Right lobe of liver (tissue), 6 donors: ENCODE data around the gene HS6ST3. TPM values are rescaled to one million over a fixed set of nuclear protein-coding genes. Genes with fewer than 3 reads are reported as not detected.

Experiments used
- ATAC-seq, 4 donors: fragments of 200-7000 bp; cut with Tn5 transposase; one replicate each; pipeline ENCODE4 v1.9.1; 2020; ENCODE audit warnings: mild to moderate bottlenecking in 4 of 4, moderate library complexity in 4 of 4
- DNase-seq, 3 donors: peaks; one replicate each; pipeline ENCODE4 v3.0.0-alpha.2; 2020
- H3K27ac ChIP-seq, 3 donors: fragments of 200-600 bp; one replicate each; pipeline ENCODE4 v1.8.0; 2022
- H3K27me3 ChIP-seq, 2 donors: fragments of 200-600 bp; one replicate each; pipeline ENCODE4 v1.8.0; 2022
- H3K36me3 ChIP-seq, 4 donors: fragments of 200-600 bp; sonication (generic) in 1 of 4; one replicate each; pipeline versions ENCODE4 v1.5.1 to v1.8.0; 2017 to 2022; ENCODE audit warnings: control low read depth in 1 of 4
- H3K4me1 ChIP-seq, 4 donors: fragments of 200-600 bp; sonication (generic) in 1 of 4; one replicate each; pipeline versions ENCODE4 v1.5.1 to v1.8.0; 2017 to 2022; ENCODE audit warnings: control low read depth in 1 of 4
- H3K4me3 ChIP-seq, 3 donors: fragments of 200-600 bp; one replicate each; pipeline ENCODE4 v1.8.0; 2022
- H3K9me3 ChIP-seq, 4 donors: fragments of 200-600 bp; sonication (generic) in 1 of 4; one replicate each; pipeline versions ENCODE4 v1.5.1 to v1.8.0; 2017 to 2022; ENCODE audit warnings: control low read depth in 1 of 4
- CTCF ChIP-seq, 4 donors: fragments of 200-600 bp in 3 of 4; fragments of 450-650 bp in 1 of 4; IDR thresholded peaks; one replicate each; pipeline versions ENCODE4 v1.5.1 to v1.8.0; 2016 to 2022; ENCODE audit warnings: antibody characterized with exemption in 4 of 4, mild to moderate bottlenecking in 2 of 4
- POLR2A ChIP-seq: fragments of 450-650 bp; IDR thresholded peaks from one replicate; pipeline ENCODE4 v1.6.1; 2017; ENCODE audit warnings: antibody characterized with exemption, mild to moderate bottlenecking
- WGBS: methylation state at CpG from one replicate; pipeline ENCODE4 v1.1.6; 2018; ENCODE audit warnings: low coverage, low lambda C conversion rate; ENCODE audit not compliant: insufficient coverage; ENCODE audit errors: missing lambda C conversion rate; 5-methylcytosine and 5-hydroxymethylcytosine counted together
- intact Hi-C, 2 donors: fragments of 100-400 bp; cut with DNase I; formaldehyde crosslinking; loops; one replicate each; pipeline versions ENCODE4 v1.11.2 to v1.14.1; 2022
- total RNA-seq, 6 experiments: library from RNA; depleted of rRNA in 2 of 6; stranded (reverse); fragments of >200 nt in 2 of 6; fragmentation: NEBNext Ultra II Directional in 3 of 6; extraction: Animal tissue kit (Norgen Biotek cat#: 25700) in 3 of 6; gene quantifications; one replicate each; pipeline versions ENCODE4 v1.1.0 to v1.2.4, GENCODE V29; 2016 to 2023
- donor health status: DM: no; HTN: yes; CAD: no.
- donor health status: DM: no; HTN: no; CAD: no.
- donor health status: DM: no; HTN: no; CAD: no.
- donor health status: DM: no; HTN: yes; CAD: no.
- donor health status: DM: no; HTN: yes; CAD: no.

HS6ST3 gene
- total RNA-seq, 6 experiments from 2014 or later, result not detected

- Histone ChIP-seq H3K27me3 (no peaks in the 10 kb centered on the region), H3K4me1 (no peaks in the 10 kb centered on the region), H3K36me3 (no peaks in the 10 kb centered on the region), H3K27ac (no peak overlapping the region), H3K9me3 (no peaks in the 10 kb centered on the region), H3K4me3 (no peak overlapping the region)
- WGBS, result 71% methylated on average over 4 of the region's 8 CpGs
- TF ChIP-seq CTCF (IDR thresholded peaks at IDR 0.05), result no peak
- TF ChIP-seq POLR2A, result no peak
- ATAC-seq (no peak), DNase-seq (no peak)
- intact Hi-C loops, result no loop called here
Observed at GRCh38 chr13:96646515-96647211, 556.8 kb downstream of the HS6ST3 start.

GRCh38 chr13:96650301-96650886 lies 560.5 kb downstream of the HS6ST3 start:
- ATAC-seq, result no peak
- Histone ChIP-seq H3K4me1 (no peaks in the 10 kb centered on the region), H3K27ac (no peak overlapping the region), H3K9me3 (no peaks in the 10 kb centered on the region), H3K27me3 (no peaks in the 10 kb centered on the region), H3K36me3 (no peaks in the 10 kb centered on the region), H3K4me3 (no peak overlapping the region)
- 57% methylated on average over 3 of the region's 3 CpGs for WGBS
- no peak for TF ChIP-seq CTCF (IDR thresholded peaks at IDR 0.05)
- TF ChIP-seq POLR2A, result no peak
- no peak for DNase-seq
- intact Hi-C loops, result no loop called here

DNA sequence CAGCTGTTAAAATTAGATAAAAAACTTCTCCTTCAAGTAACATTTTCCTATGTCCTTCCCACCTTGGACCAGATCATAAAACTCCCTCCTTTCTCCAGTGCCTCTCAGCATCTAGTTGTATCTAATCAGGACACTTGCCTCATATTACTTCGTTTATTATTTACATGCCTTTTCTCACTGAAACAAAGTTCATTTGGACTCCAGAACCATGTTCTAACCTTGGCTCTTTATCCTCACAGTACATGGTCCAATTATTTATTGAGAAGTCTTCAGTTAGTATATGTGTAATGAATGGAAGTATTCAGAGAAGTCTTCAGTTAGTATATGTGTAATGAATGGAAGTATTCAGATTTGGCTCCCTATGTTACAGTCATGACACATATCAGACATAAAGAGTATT lies 561.7 kb downstream of the HS6ST3 start:
- intact Hi-C loops, result no loop called here
- no peak for DNase-seq

GRCh38 chr13:96652506-96652905 lies 562.6 kb downstream of the HS6ST3 start:
- Histone ChIP-seq H3K27me3 (no peaks in the 10 kb centered on the region), H3K9me3 (no peaks in the 10 kb centered on the region), H3K4me1 (no peaks in the 10 kb centered on the region), H3K36me3 (no peaks in the 10 kb centered on the region), H3K27ac (no peak overlapping the region), H3K4me3 (no peak overlapping the region)
- ATAC-seq, result no peak
- no peak for DNase-seq
- intact Hi-C loops, result no loop called here
- TF ChIP-seq CTCF (IDR thresholded peaks at IDR 0.05) (no peak), POLR2A (no peak)

More for the DNA sequence above, 561.7 kb downstream of the HS6ST3 start:
- no peak overlapping the region for H3K4me3 ChIP-seq
- WGBS, result 15% methylated on average over 1 of the region's 1 CpG
- H3K4me1 ChIP-seq, result no peaks in the 10 kb centered on the region
- TF ChIP-seq POLR2A, result no peak
- TF ChIP-seq CTCF (IDR thresholded peaks at IDR 0.05), result no peak
- no peak overlapping the region for H3K27ac ChIP-seq
- no peaks in the 10 kb centered on the region for H3K36me3 ChIP-seq
- H3K27me3 ChIP-seq, result no peaks in the 10 kb centered on the region
- peak in 2 of 4 donors; percentile 33 to 48 for ATAC-seq
- no peaks in the 10 kb centered on the region for H3K9me3 ChIP-seq
